Hepatocyte (in vitro differentiated cells): Measurements from ENCODE around the gene RFX8. TPM values are rescaled to one million over a fixed set of nuclear protein-coding genes. Genes with fewer than 3 reads are reported as not detected.

ENCODE experiments used
- DNase-seq: peaks from one replicate; pipeline ENCODE4 v3.0.0-alpha.2; 2016; ENCODE audit warnings: low spot score
- H2AFZ ChIP-seq: fragments of 200-600 bp; sonication (generic); 2 replicates; pipeline ENCODE4 v1.6.0; 2016; ENCODE audit warnings: antibody characterized with exemption, mild to moderate bottlenecking
- H3K27ac ChIP-seq: fragments of 200-600 bp; sonication (generic); 2 replicates; pipeline ENCODE4 v1.5.1; 2016; ENCODE audit warnings: mild to moderate bottlenecking
- H3K27me3 ChIP-seq: fragments of 200-600 bp; sonication (generic); 2 replicates; pipeline ENCODE4 v1.6.1; 2016
- H3K36me3 ChIP-seq: fragments of 200-600 bp; sonication (generic); replicated peaks from 2 replicates; pipeline ENCODE4 v1.5.1; 2016; ENCODE audit warnings: low read depth; ENCODE audit not compliant: insufficient read depth
- H3K4me1 ChIP-seq: fragments of 200-600 bp; sonication (generic); 2 replicates; pipeline ENCODE4 v1.5.1; 2016; ENCODE audit warnings: mild to moderate bottlenecking, moderate library complexity; ENCODE audit not compliant: insufficient read depth
- H3K4me2 ChIP-seq: fragments of 200-600 bp; sonication (generic); 2 replicates; pipeline ENCODE4 v1.6.0; 2016
- H3K4me3 ChIP-seq: fragments of 200-600 bp; sonication (generic); 2 replicates; pipeline ENCODE4 v1.5.1; 2016; ENCODE audit warnings: mild to moderate bottlenecking
- H3K79me2 ChIP-seq: fragments of 200-600 bp; sonication (generic); 2 replicates; pipeline ENCODE4 v1.6.0; 2017; ENCODE audit warnings: mild to moderate bottlenecking
- H3K9me2 ChIP-seq: fragments of 200-600 bp; sonication (generic); replicated peaks from 2 replicates; pipeline ENCODE4 v1.6.0; 2017; ENCODE audit warnings: mild to moderate bottlenecking; ENCODE audit not compliant: insufficient read depth
- H3K9me3 ChIP-seq: fragments of 200-600 bp; sonication (generic); 2 replicates; pipeline ENCODE4 v1.5.1; 2016; ENCODE audit warnings: low read depth, mild to moderate bottlenecking
- H4K20me1 ChIP-seq: fragments of 200-600 bp; sonication (generic); 2 replicates; pipeline ENCODE4 v1.6.0; 2016; ENCODE audit warnings: mild to moderate bottlenecking; ENCODE audit not compliant: insufficient read depth, poor library complexity, severe bottlenecking
- CTCF ChIP-seq: fragments of 200-600 bp; sonication (generic); IDR thresholded peaks from 2 replicates; pipeline ENCODE4 v1.5.1; 2016; ENCODE audit warnings: antibody characterized with exemption, mild to moderate bottlenecking; ENCODE audit not compliant: poor library complexity
- EZH2 ChIP-seq: fragments of 200-600 bp; sonication (generic); IDR thresholded peaks from 2 replicates; pipeline ENCODE4 v1.6.1; 2016; ENCODE audit warnings: antibody characterized with exemption, mild to moderate bottlenecking, borderline replicate concordance
- EZH2phosphoT487 ChIP-seq: fragments of 200-600 bp; sonication (generic); IDR thresholded peaks from one replicate; pipeline ENCODE4 v1.6.1; 2018; ENCODE audit warnings: antibody characterized with exemption, mild to moderate bottlenecking, low read depth, moderate library complexity; ENCODE audit not compliant: unreplicated experiment, severe bottlenecking
- WGBS: methylation state at CpG from one replicate; pipeline ENCODE4 v1.1.6; 2016; ENCODE audit warnings: low lambda C conversion rate; ENCODE audit errors: missing lambda C conversion rate; 5-methylcytosine and 5-hydroxymethylcytosine counted together
- polyA plus RNA-seq: library from polyadenylated mRNA; unstranded; fragments of >200 nt; fragmentation: Nextera tagmentation; extraction: Ambion mirVana; gene quantifications from 2 replicates; pipeline ENCODE4 v1.2.1, GENCODE V29; 2016
- total RNA-seq: library from RNA; depleted of rRNA; stranded (reverse); fragments of >200 nt; gene quantifications from 2 replicates; pipeline ENCODE4 v1.2.3, GENCODE V29; 2014

The RFX8 gene
- total and polyA plus RNA-seq, 2 experiments from 2014 or later: 0.52 TPM; not detected in 1

DNA sequence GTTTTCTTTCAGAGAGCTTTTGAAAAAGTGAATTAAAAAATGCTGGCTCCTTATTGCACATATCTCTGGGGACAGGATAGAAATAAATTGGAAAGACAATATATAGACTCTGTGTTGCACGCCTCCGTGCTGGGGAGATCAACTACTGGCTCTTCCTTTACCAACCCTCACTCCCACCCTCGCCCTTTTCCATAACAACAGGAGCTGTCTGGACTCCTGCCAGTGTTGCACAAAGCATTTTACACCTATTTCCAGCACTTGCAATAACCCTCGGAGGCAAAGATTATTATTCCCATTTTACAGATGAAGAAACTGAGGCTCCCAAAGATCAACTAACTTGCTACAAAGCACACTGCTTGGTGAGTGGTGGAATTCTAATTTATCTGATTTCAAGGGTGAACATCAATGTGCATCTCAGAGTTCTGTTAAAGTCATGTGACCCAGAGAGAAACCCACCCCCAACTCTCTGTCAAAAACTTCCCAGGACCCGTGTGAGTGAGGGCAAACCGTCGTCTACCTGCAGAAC, 91.8 kb downstream of the RFX8 start:
- TF ChIP-seq EZH2 (no peak), CTCF (no peak), EZH2phosphoT487 (no peak)
- no peak overlapping the region for H3K4me3 ChIP-seq
- WGBS: 82% methylated on average over 7 of the region's 7 CpGs
- H3K27me3 ChIP-seq: peaks cover 45% of the 10 kb centered on the region
- no peaks in the 10 kb centered on the region for H3K79me2 ChIP-seq
- no peak overlapping the region for H3K4me2 ChIP-seq
- no peaks in the 10 kb centered on the region for H4K20me1 ChIP-seq
- H2AFZ ChIP-seq: no peak overlapping the region
- no peaks in the 10 kb centered on the region for H3K9me2 ChIP-seq
- no peaks in the 10 kb centered on the region for H3K4me1 ChIP-seq
- no peak for DNase-seq
- H3K36me3 ChIP-seq: no peaks in the 10 kb centered on the region
- no peaks in the 10 kb centered on the region for H3K9me3 ChIP-seq
- H3K27ac ChIP-seq: no peak overlapping the region

DNA sequence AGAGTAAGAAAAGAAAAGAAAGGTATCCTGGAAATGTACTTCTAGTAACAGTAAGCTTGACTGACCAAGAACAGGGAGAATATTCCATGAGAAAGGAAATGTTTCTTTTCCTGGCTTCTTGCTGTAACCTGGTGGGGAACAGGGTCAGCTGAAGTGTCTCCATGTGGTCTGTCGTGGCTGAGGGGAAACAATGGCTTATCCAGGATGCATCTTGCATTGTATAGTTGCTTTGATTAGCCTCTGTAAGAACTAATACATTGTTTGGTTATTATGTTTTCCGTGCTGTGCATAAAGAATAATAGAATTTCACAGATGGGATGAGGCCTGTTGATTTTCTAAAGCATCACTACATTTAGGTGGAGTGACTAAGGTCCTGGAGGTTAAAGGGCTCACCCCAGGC, 92.5 kb downstream of the RFX8 start:
- H3K9me2 ChIP-seq: no peaks in the 10 kb centered on the region
- H3K9me3 ChIP-seq: no peaks in the 10 kb centered on the region
- no peak overlapping the region for H2AFZ ChIP-seq
- H3K27ac ChIP-seq: no peak overlapping the region
- no peaks in the 10 kb centered on the region for H3K79me2 ChIP-seq
- no peaks in the 10 kb centered on the region for H4K20me1 ChIP-seq
- no peak for DNase-seq
- no peak overlapping the region for H3K4me2 ChIP-seq
- no peaks in the 10 kb centered on the region for H3K4me1 ChIP-seq
- peaks cover 39% of the 10 kb centered on the region for H3K27me3 ChIP-seq
- WGBS: 78% methylated on average over 2 of the region's 2 CpGs
- H3K4me3 ChIP-seq: no peak overlapping the region
- no peaks in the 10 kb centered on the region for H3K36me3 ChIP-seq
- TF ChIP-seq EZH2 (no peak), CTCF (no peak), EZH2phosphoT487 (no peak)

DNA sequence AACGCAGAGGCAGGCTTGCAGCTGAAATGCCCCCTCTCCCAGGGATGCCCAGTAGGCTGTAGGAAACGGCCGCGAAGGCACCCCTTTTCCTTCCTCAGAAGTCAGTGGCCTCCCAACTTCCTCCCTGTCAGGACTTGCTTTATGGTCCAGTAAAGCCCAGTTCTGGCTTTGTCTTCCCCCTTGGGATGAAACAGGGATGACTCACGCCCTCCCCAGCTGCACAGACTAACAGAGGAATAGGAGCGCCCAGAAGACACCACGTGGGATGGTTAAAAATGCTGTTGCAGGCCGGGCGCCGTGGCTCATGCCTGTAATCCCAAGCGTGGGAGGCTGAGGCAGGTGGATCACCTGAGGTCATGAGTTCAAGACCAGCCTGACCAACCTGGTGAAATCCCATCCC, 94.5 kb downstream of the RFX8 start:
- Histone ChIP-seq H3K79me2 (no peaks in the 10 kb centered on the region), H3K27me3 (peaks cover 23% of the 10 kb centered on the region), H4K20me1 (no peaks in the 10 kb centered on the region), H3K36me3 (no peaks in the 10 kb centered on the region), H3K4me3 (no peak overlapping the region), H3K9me3 (no peaks in the 10 kb centered on the region), H3K4me1 (no peaks in the 10 kb centered on the region), H2AFZ (no peak overlapping the region), H3K4me2 (no peak overlapping the region), H3K9me2 (no peaks in the 10 kb centered on the region), H3K27ac (no peak overlapping the region)
- 85% methylated on average over 11 of the region's 11 CpGs for WGBS
- DNase-seq: no peak
- TF ChIP-seq EZH2 (no peak), EZH2phosphoT487 (no peak), CTCF (no peak)

- Histone ChIP-seq H3K9me2 (no peaks in the 10 kb centered on the region), H2AFZ (no peak overlapping the region), H3K4me3 (no peak overlapping the region), H3K4me1 (no peaks in the 10 kb centered on the region), H3K79me2 (no peaks in the 10 kb centered on the region), H4K20me1 (no peaks in the 10 kb centered on the region), H3K36me3 (no peaks in the 10 kb centered on the region), H3K9me3 (no peaks in the 10 kb centered on the region), H3K27me3 (peaks cover 10% of the 10 kb centered on the region), H3K4me2 (no peak overlapping the region), H3K27ac (no peak overlapping the region)
- 84% methylated on average over 2 of the region's 2 CpGs for WGBS
- TF ChIP-seq CTCF (no peak), EZH2 (no peak), EZH2phosphoT487 (no peak)
- no peak for DNase-seq
These were observed 95.8 kb downstream of the RFX8 start for GRCh38 chr2:101379091-101379490.
